Astrocyte (in vitro differentiated cells and primary cell): Measurements from ENCODE around the gene CEP128.

Experiments used
- EZH2 ChIP-seq: IDR thresholded peaks from 2 replicates; pipeline ENCODE4 v1.6.1; 2012; ENCODE audit warnings: mild to moderate bottlenecking, low read length, inconsistent platforms; ENCODE audit not compliant: insufficient read depth
- TF ChIP-seq, protein P1 (sequence below): IDR thresholded peaks from 2 replicates; pipeline ENCODE4 v1.5.1; 2011; ENCODE audit warnings: low read depth, mild to moderate bottlenecking, inconsistent platforms, low read length, moderate library complexity; ENCODE audit not compliant: insufficient read depth

DNA sequence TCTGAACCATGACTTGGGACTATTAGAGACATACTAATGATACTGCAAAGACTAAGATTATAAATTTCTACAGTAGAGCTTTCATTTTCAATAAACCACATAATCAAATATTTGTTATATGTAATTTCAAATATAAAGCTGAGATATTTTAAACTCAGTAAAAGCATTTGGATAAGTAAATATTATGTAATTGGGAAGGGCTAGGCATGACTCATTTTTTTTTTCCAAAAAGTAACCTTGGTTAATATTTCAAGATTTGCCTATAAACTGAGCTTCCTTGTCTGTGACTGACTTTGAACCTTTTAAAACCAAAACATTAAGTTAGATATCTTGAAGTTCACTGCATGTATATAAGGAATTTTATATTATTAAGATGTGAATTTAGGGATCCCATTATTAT lies 332.5 kb downstream of the CEP128 start:
- TF ChIP-seq EZH2: no peak
- TF ChIP-seq, protein P1, sequence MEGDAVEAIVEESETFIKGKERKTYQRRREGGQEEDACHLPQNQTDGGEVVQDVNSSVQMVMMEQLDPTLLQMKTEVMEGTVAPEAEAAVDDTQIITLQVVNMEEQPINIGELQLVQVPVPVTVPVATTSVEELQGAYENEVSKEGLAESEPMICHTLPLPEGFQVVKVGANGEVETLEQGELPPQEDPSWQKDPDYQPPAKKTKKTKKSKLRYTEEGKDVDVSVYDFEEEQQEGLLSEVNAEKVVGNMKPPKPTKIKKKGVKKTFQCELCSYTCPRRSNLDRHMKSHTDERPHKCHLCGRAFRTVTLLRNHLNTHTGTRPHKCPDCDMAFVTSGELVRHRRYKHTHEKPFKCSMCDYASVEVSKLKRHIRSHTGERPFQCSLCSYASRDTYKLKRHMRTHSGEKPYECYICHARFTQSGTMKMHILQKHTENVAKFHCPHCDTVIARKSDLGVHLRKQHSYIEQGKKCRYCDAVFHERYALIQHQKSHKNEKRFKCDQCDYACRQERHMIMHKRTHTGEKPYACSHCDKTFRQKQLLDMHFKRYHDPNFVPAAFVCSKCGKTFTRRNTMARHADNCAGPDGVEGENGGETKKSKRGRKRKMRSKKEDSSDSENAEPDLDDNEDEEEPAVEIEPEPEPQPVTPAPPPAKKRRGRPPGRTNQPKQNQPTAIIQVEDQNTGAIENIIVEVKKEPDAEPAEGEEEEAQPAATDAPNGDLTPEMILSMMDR: no peak
